ENCODE data around the gene ST3GAL3. TPM values are rescaled to one million over a fixed set of nuclear protein-coding genes. Genes with fewer than 3 reads are reported as not detected.

ST3GAL3 gene
- total RNA-seq, 2 donors from 2014 or later: 13.8 to 35.0 TPM

GRCh38 chr1:43946236-43947060 lies 239.1 kb downstream of the ST3GAL3 start, which contains the start of gene IPO13:
Gene IPO13, plus strand, starts transcription at chr1:43946950. Its CDS starts 651 bp downstream, at chr1:43947601.
- TF ChIP-seq POLR2A (IDR thresholded peaks at IDR 0.05): peak; percentile 50
- peak; percentile 96 for TF ChIP-seq POLR2AphosphoS5 (IDR thresholded peaks at IDR 0.05)
- TF ChIP-seq CTCF (IDR thresholded peaks at IDR 0.05): peak; percentile 62 to 95 (median 80)
- intact Hi-C loops (cut with DNase I): no loop called here
- WGBS: under 1% methylated on average over 46 of the region's 74 CpGs
- peaks cover 17% of the 10 kb centered on the region for H3K4me1 ChIP-seq (replicated peaks)
- peak within 1 kb of the TSS; percentile 69 to 73 for H3K4me3 ChIP-seq
- H3K36me3 ChIP-seq: no peaks in the 10 kb centered on the region
- no peaks in the 10 kb centered on the region for H3K27me3 ChIP-seq (replicated peaks; ENCODE audit: insufficient read depth)
- peak within 1 kb of the TSS; percentile 92 to 94 for H3K27ac ChIP-seq
- DNase-seq (ENCODE audit: low spot score): peak; percentile 94
- H3K9me3 ChIP-seq: no peaks in the 10 kb centered on the region

- DNase-seq (ENCODE audit: low spot score): no peak
- no peaks in the 10 kb centered on the region for H3K36me3 ChIP-seq
- no peaks in the 10 kb centered on the region for H3K9me3 ChIP-seq
- peaks cover 17% of the 10 kb centered on the region for H3K4me1 ChIP-seq (replicated peaks)
- H3K4me3 ChIP-seq: peak overlapping the region; percentile 69 to 73
- H3K27me3 ChIP-seq (replicated peaks; ENCODE audit: insufficient read depth): no peaks in the 10 kb centered on the region
- TF ChIP-seq POLR2AphosphoS5 (IDR thresholded peaks at IDR 0.05): no peak
- TF ChIP-seq POLR2A (IDR thresholded peaks at IDR 0.05): no peak
- no peak for TF ChIP-seq CTCF (IDR thresholded peaks at IDR 0.05)
- intact Hi-C loops (cut with DNase I): no loop called here
- H3K27ac ChIP-seq: peak overlapping the region; percentile 92 to 94
- whole genome bisulfite sequencing: 5% methylated on average over 21 of the region's 27 CpGs
Observed at GRCh38 chr1:43947061-43947873, 239.9 kb downstream of the ST3GAL3 start.

- no peak for DNase-seq (ENCODE audit: low spot score)
- peaks cover 17% of the 10 kb centered on the region for H3K4me1 ChIP-seq (replicated peaks)
Observed at GRCh38 chr1:43947874-43948437, 240.6 kb downstream of the ST3GAL3 start.

GRCh38 chr1:43949678-43950077 lies 242.3 kb downstream of the ST3GAL3 start:
- intact Hi-C loops (cut with DNase I): no loop called here
- no peak overlapping the region for H3K4me3 ChIP-seq
- H3K9me3 ChIP-seq: no peaks in the 10 kb centered on the region
- DNase-seq (ENCODE audit: low spot score): no peak
- no peak overlapping the region for H3K27ac ChIP-seq
- peaks cover 17% of the 10 kb centered on the region for H3K4me1 ChIP-seq (replicated peaks)
- 84% methylated on average over 10 of the region's 13 CpGs for WGBS
- TF ChIP-seq CTCF (IDR thresholded peaks at IDR 0.05): no peak
- TF ChIP-seq POLR2AphosphoS5 (IDR thresholded peaks at IDR 0.05): no peak
- no peak for TF ChIP-seq POLR2A (IDR thresholded peaks at IDR 0.05)
- H3K36me3 ChIP-seq: no peaks in the 10 kb centered on the region
- no peaks in the 10 kb centered on the region for H3K27me3 ChIP-seq (replicated peaks; ENCODE audit: insufficient read depth)

More at GRCh38 chr1:43947874-43948437, 240.6 kb downstream of the ST3GAL3 start:
- TF ChIP-seq CTCF (IDR thresholded peaks at IDR 0.05) (no peak), POLR2A (IDR thresholded peaks at IDR 0.05) (no peak), POLR2AphosphoS5 (IDR thresholded peaks at IDR 0.05) (no peak)
- H3K4me3 ChIP-seq: peak overlapping the region; percentile 69 to 73
- intact Hi-C loops (cut with DNase I): no loop called here
- no peaks in the 10 kb centered on the region for H3K27me3 ChIP-seq (replicated peaks; ENCODE audit: insufficient read depth)
- H3K36me3 ChIP-seq: no peaks in the 10 kb centered on the region
- H3K9me3 ChIP-seq: no peaks in the 10 kb centered on the region
- WGBS: 18% methylated on average over 3 of the region's 3 CpGs
- peak overlapping the region in 1 of 2 donors; percentile 92 for H3K27ac ChIP-seq

Data from prostate gland (tissue), 2 donors.